T-helper 17 cell (primary cell): ENCODE measurements around the gene TAC3. TPM values are rescaled to one million over a fixed set of nuclear protein-coding genes. Genes with fewer than 3 reads are reported as not detected.
"Not testable (repeated sequence)": the region's sequence is repeated elsewhere in the genome, so short reads cannot be mapped to it uniquely, and the experiment has no call there.

Source experiments
- ATAC-seq: fragments of 150-1000 bp; cut with Tn5 transposase; 2 replicates; pipeline ENCODE4 v1.10.0; 2021; ENCODE audit warnings: mild to moderate bottlenecking, moderate library complexity
- DNase-seq, 3 donors: peaks; one replicate each; pipeline versions ENCODE4 v3.0.0 to v3.0.0-alpha.2; 2020 to 2021
- H3K9me3 ChIP-seq: one replicate; pipeline ENCODE4 v1.7.0; 2013; ENCODE audit warnings: low read length, mild to moderate bottlenecking; ENCODE audit not compliant: control insufficient read depth, poor library complexity, severe bottlenecking
- H3K27ac Mint-ChIP-seq: one replicate; pipeline ENCODE4 v1.8.0; 2022; ENCODE audit warnings: mild to moderate bottlenecking, moderate library complexity, mixed read lengths
- H3K27me3 Mint-ChIP-seq: one replicate; pipeline ENCODE4 v1.8.0; 2022; ENCODE audit warnings: mixed read lengths
- H3K36me3 Mint-ChIP-seq: one replicate; pipeline ENCODE4 v1.8.0; 2022; ENCODE audit warnings: low read depth, mixed read lengths
- H3K4me1 Mint-ChIP-seq: one replicate; pipeline ENCODE4 v1.8.0; 2022; ENCODE audit warnings: mild to moderate bottlenecking, mixed read lengths
- H3K4me3 Mint-ChIP-seq: one replicate; pipeline ENCODE4 v1.8.0; 2022; ENCODE audit warnings: mild to moderate bottlenecking, moderate library complexity, mixed read lengths
- total RNA-seq, 4 donors: library from RNA in 2 of 4; stranded (reverse) in 2 of 4; gene quantifications; one replicate each; pipeline ENCODE4 v1.2.3 and lab custom pipeline; 2022 to 2026

TAC3 gene
- total RNA-seq, 2 donors from 2014 or later, result not detected

- peaks cover 31% of the 10 kb centered on the region for H3K4me1 Mint-ChIP-seq
- ATAC-seq (no peak), DNase-seq (no peak)
- H3K36me3 Mint-ChIP-seq, result peaks cover 5% of the 10 kb centered on the region
- H3K9me3 ChIP-seq, result no peaks in the 10 kb centered on the region
- H3K27ac Mint-ChIP-seq, result peak overlapping the region; percentile 57
- H3K27me3 Mint-ChIP-seq, result peaks cover 10% of the 10 kb centered on the region
- H3K4me3 Mint-ChIP-seq, result peak overlapping the region; percentile 60
Measured at GRCh38 chr12:57027805-57028153, 11.4 kb upstream of the TAC3 start.

GRCh38 chr12:57027011-57027804 lies 10.9 kb upstream of the TAC3 start:
- H3K36me3 Mint-ChIP-seq, result peaks cover 5% of the 10 kb centered on the region
- peaks cover 31% of the 10 kb centered on the region for H3K4me1 Mint-ChIP-seq
- DNase-seq (no peak), ATAC-seq (no peak)
- H3K27me3 Mint-ChIP-seq, result peaks cover 10% of the 10 kb centered on the region
- H3K27ac Mint-ChIP-seq, result peak overlapping the region; percentile 57
- no peaks in the 10 kb centered on the region for H3K9me3 ChIP-seq
- H3K4me3 Mint-ChIP-seq, result peak overlapping the region; percentile 60

DNA sequence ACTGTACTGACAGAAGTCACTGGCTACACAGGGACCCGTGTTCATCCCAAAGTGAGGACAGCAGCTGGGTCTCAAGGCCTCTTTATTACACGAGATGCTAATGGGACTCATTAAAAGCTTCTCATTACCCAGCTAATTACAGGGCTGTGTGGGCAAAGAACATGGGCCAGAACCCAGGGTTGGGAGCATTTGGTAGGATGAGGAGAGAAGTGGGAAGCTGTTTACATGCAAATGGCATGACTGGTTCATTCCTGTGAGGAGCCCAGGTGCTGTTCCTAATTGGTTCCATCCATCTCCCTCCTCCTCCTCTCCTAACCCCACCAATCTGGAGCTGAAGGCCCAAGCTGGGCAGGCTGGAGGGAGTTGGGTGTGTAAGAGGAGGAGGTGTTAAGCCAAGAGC lies 8.9 kb upstream of the TAC3 start:
- H3K9me3 ChIP-seq, result no peaks in the 10 kb centered on the region
- no peak overlapping the region for H3K4me3 Mint-ChIP-seq
- H3K27ac Mint-ChIP-seq, result no peak overlapping the region
- peaks cover 5% of the 10 kb centered on the region for H3K36me3 Mint-ChIP-seq
- H3K27me3 Mint-ChIP-seq, result peaks cover 10% of the 10 kb centered on the region
- no peak for ATAC-seq
- peaks cover 17% of the 10 kb centered on the region for H3K4me1 Mint-ChIP-seq
- no peak for DNase-seq

DNA sequence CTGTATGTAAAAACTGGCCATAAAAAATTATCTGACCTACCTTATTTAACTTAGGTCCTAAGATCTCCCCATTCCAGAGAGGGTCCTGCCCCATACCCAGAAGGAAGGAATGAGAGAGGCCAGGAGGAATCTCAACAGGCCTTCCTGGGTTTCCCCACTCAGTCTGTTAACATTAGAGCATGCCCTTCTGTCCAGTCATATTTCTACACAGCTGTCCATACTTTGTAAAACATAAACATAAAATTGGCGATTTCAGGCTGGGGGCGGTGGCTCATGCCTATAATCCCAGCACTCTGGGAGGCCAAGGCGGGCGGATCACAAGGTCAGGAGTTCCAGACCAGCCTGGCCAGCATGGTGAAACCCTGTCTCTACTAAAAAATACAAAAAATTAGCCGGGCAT lies 6.0 kb upstream of the TAC3 start:
- not testable (repeated sequence) for H3K36me3 Mint-ChIP-seq, DNase-seq, H3K27ac Mint-ChIP-seq, H3K27me3 Mint-ChIP-seq, H3K4me3 Mint-ChIP-seq, H3K9me3 ChIP-seq, ATAC-seq
- H3K4me1 Mint-ChIP-seq, result peaks cover 13% of the 10 kb centered on the region

DNA sequence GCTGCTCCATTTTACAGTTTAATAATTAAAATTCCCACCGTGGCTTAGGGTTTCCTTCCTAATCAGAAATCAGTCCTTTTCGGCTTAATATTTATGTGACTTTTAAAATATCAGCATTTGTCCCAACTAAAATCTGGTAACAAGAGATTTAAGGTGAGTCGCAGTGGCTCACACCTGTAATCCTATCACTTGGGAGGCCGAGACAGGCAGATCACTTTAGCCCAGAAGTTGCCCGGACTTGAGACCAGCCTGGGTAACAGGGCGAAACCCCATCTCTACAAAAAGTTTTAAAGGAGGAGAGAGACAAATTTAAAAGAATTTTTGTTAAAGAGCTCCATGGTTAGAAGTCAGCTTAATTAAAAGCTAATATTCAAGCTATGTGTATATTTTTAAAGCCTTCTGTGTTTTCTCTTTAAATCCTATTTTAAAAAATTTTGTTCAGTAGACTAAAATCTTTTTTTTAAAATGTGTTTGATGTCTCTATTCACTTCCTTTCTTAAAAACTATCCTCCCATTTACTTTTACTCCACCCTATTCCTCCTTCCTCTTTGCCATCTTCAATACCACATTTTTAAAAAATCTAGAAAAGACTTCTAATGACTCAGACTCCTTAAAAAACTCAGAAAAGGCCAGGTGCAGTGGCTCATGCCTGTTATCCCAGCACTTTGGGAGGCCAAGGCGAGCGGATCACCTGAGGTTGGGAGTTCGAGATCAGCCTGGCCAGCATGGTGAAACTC lies 3.8 kb upstream of the TAC3 start:
- no peak overlapping the region for H3K4me3 Mint-ChIP-seq
- peak overlapping the region; percentile 71 for H3K27ac Mint-ChIP-seq
- H3K9me3 ChIP-seq, result no peaks in the 10 kb centered on the region
- peaks cover 6% of the 10 kb centered on the region for H3K27me3 Mint-ChIP-seq
- DNase-seq (no peak), ATAC-seq (no peak)
- H3K4me1 Mint-ChIP-seq, result peaks cover 7% of the 10 kb centered on the region
- peaks cover 2% of the 10 kb centered on the region for H3K36me3 Mint-ChIP-seq

DNA sequence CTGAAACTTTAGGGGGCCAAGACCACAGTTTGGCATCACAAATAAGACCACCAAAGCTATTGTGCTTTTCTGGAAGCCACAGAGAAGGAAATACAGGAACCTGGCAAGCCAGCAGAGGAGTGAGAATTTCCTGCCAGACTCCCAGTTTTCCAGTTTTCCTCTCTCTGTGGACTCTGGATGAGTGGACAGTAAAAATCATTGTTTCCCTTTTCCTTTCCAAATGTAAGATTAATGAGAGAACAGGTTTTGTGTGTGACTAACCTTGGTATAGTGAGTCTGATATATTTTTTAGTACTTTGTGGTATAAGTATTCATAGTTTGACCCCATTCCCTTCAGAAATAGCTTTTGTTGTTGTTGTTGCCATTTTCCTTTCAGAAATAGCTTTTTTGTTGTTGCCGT lies 2.6 kb upstream of the TAC3 start:
- no peaks in the 10 kb centered on the region for H3K9me3 ChIP-seq
- peaks cover 19% of the 10 kb centered on the region for H3K27me3 Mint-ChIP-seq
- no peak for ATAC-seq
- peaks cover 7% of the 10 kb centered on the region for H3K4me1 Mint-ChIP-seq
- DNase-seq, result no peak
- H3K4me3 Mint-ChIP-seq, result no peak overlapping the region
- no peak overlapping the region for H3K27ac Mint-ChIP-seq
- H3K36me3 Mint-ChIP-seq, result peaks cover 6% of the 10 kb centered on the region

DNA sequence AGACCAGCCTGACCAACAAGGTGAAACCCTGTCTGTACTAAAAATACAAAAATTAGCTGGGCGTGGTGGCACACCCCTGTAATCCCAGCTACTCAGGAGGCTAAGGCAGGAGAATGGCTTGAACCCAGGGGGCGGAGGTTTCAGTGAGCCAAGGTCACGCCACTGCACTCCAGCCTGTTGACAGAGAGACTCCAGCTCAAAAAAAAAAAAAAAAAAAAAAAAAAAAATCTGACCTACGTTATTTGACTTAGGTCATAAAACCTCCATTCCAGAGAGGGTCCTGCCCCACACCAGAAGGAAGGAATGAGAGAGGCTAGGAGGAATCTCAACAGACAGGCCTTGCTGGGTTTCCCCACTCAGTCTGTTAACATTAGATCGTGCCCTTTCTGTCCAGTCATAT lies 2.0 kb upstream of the TAC3 start:
- peaks cover 22% of the 10 kb centered on the region for H3K27me3 Mint-ChIP-seq
- not testable (repeated sequence) for H3K36me3 Mint-ChIP-seq, H3K4me1 Mint-ChIP-seq, H3K27ac Mint-ChIP-seq, ATAC-seq, H3K4me3 Mint-ChIP-seq, H3K9me3 ChIP-seq, DNase-seq

DNA sequence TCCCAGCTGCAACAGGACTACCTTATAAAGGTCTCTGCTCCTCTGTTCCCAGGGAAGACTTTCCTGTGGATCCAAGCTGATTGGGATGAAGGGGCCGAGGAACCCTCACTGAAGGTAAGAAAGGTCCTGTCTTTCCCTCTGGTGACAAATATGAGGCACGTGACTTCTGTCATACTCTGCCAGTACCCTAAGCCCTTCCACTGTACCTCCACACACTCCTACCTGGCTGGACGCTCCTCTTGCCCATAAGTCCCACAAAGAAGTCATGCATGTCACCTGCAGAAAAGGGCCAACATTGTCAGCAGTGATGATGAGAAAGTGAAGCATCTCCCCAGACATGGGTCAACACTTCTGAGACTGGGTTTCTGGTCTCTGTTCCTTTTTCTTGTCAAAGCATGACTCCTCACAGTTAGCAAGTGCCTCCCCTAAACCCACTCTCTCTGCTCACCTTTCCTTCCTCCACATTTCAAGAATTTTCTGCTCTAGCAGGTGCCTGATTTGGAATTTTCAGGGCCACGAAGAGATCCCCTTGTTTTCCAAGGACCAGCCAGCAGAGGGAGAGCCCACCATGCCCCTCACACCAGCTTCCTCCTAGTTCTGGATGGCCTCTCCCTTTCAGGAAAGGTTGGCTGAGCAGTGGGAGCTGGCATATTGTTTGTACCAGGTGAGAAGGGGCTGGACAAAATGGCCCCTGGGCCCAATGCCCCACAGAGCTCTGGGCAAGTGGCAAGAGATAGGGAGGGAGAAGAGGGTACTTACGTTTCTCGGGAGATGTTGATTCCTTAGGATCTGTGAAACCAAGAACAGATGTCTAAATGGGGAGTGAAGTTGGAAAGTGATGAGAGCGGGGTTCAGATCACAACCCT lies 3.5 kb downstream of the TAC3 start:
- peaks cover 17% of the 10 kb centered on the region for H3K4me1 Mint-ChIP-seq
- no peak overlapping the region for H3K4me3 Mint-ChIP-seq

DNA sequence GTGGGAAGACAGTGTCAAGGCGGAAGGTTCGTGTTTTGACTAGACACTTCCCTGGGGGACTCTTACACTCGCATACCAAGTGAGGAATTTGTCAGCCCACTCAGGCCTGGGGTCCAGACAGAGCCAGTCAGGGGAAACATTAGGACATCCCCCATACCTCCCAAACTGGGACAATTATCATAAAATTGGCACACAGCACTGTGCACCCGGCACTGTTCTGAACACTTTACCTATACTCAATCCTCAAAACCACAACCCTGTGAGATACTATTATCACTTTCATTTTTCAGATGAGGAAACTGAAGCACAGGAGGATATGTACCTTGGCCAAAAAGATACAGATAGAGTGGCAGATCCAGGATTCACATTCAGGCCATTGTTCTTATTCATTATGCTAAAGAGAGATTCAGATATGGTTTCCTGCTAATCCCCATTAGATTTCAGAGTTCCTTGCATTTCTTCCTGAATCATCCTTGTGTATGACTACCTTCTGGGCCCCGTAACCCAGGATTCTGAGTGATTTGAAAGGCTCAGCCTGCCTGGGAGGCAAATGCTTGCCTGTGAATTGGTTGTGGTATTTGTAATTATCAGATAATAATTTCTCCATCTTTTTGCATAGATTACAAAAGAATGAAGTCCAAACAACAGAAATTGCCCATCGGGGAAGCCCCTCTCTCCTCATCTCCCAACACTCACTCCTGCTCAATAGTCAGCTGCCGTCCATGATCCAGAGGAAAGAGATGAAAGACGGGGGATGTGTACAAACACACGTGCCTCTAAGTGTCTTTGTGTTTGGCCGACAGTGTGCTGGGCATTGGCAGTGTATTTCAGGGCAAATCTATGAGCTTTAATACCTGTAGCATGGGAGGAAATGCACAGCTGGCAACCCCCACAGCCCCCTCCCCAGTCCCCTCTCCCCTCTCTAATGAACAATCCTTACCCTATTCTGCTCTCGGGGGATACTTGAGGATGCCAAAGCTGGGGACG lies 4.6 kb downstream of the TAC3 start:
- H3K27me3 Mint-ChIP-seq, result peaks cover 22% of the 10 kb centered on the region
- H3K36me3 Mint-ChIP-seq, result peaks cover 4% of the 10 kb centered on the region
- peaks cover 26% of the 10 kb centered on the region for H3K4me1 Mint-ChIP-seq

More for the DNA sequence above, 3.5 kb downstream of the TAC3 start:
- Mint-ChIP-seq H3K27me3 (peaks cover 22% of the 10 kb centered on the region), H3K36me3 (peaks cover 4% of the 10 kb centered on the region), H3K27ac (no peak overlapping the region)
- ATAC-seq (no peak), DNase-seq (no peak)
- no peaks in the 10 kb centered on the region for H3K9me3 ChIP-seq

GRCh38 chr12:57010627-57011247 lies 5.6 kb downstream of the TAC3 start:
- ATAC-seq (no peak), DNase-seq (no peak)
- peaks cover 4% of the 10 kb centered on the region for H3K36me3 Mint-ChIP-seq
- no peak overlapping the region for H3K27ac Mint-ChIP-seq
- peaks cover 28% of the 10 kb centered on the region for H3K4me1 Mint-ChIP-seq
- H3K9me3 ChIP-seq, result no peaks in the 10 kb centered on the region
- H3K4me3 Mint-ChIP-seq, result no peak overlapping the region
- H3K27me3 Mint-ChIP-seq, result peaks cover 22% of the 10 kb centered on the region

More for the DNA sequence above, 4.6 kb downstream of the TAC3 start:
- no peaks in the 10 kb centered on the region for H3K9me3 ChIP-seq
- H3K4me3 Mint-ChIP-seq, result peak overlapping the region; percentile 72
- peak; percentile 76 for ATAC-seq
- DNase-seq, result no peak
- H3K27ac Mint-ChIP-seq, result peak overlapping the region; percentile 79

DNA sequence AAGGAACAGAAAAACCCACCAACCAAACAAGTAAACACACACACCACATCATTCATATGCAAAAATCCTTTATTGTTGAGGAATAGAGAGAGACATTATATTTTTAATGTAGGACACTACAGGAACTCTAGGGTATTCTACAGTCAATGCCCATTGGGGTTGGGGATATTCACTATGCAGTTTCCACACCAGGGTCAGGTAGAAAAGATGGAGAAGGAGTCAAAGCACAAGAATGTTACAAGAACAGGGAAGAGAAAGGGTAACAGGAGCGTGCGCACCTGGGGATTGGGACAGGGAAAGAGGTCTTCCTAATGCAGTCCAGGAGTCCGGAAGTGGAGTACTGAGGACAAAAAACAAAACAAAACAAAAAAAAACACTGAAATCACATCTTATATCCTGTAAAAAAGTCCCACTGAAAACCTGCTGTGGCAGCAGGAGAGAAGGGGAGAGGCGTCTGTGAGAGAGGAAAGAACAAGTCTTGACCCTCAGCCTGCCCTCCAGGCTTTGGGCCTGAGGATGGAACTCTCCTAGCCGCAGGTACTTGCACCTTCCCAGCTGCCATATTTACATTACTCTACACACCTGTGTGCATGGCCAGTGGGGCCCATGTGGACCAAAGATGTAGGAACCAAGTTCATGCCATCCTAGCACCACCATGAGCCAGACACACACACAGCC lies 6.2 kb downstream of the TAC3 start:
- ATAC-seq, result no peak
- H3K36me3 Mint-ChIP-seq, result peaks cover 6% of the 10 kb centered on the region
- H3K9me3 ChIP-seq, result no peaks in the 10 kb centered on the region
- H3K27me3 Mint-ChIP-seq, result peaks cover 15% of the 10 kb centered on the region
- DNase-seq, result no peak
- no peak overlapping the region for H3K27ac Mint-ChIP-seq
- peaks cover 35% of the 10 kb centered on the region for H3K4me1 Mint-ChIP-seq
- no peak overlapping the region for H3K4me3 Mint-ChIP-seq
